GM19035 (cell line): ENCODE results near the gene CDH24.
A peak's percentile ranks its signal among the peaks of the same experiment; 100 is the strongest.

Experiments
- ATAC-seq: cut with Tn5 transposase; IDR thresholded peaks from one replicate; pipeline ENCODE4 v1.9.1; 2021; ENCODE audit not compliant: unreplicated experiment

CDH24 gene

GRCh38 chr14:23066855-23067744, 9.8 kb upstream of the CDH24 start:
- no peak for ATAC-seq

DNA sequence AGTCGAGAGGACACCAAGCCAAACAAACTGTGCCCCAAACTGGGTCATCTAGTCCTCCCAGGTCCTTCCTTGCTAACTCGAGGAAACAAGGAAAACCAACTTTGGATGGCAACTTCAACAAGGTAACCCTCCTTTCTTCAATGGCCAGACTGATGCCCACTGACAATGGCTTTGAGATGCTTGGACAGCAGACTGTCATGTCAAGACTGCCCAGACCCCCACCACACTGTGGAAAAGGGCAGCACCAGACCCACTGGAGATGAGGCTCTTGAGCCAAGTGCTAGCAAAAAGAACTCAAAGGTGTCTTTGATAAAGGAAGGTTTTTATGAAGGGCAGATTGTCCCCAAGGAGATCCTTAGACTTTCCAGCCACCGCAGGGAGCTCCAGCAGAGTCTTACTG, 9.0 kb upstream of the CDH24 start:
- ATAC-seq: no peak

- no peak for ATAC-seq
Observed at GRCh38 chr14:23063601-23064000, 6.3 kb upstream of the CDH24 start.

DNA sequence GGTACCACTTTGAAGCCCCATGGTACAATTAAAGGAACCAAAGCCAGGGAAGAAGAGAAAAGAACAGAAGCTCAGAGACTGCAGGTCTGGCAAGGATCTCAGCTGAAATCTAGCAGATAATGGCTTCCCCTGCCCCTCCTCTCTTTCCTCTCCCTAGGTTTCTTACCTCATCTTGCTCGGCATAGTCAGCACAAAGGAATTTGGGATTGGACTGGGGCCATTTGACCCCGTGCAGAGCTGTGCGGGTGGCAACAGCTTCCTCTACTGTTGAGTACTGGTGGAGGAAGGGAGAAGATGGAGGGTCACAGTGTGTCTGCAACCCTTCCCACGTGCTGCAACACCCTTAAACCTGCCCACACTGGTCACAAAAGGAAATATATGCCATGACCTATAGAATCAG, 4.7 kb upstream of the CDH24 start:
- no peak for ATAC-seq

GRCh38 chr14:23060536-23061260, 3.4 kb upstream of the CDH24 start:
- no peak for ATAC-seq

- ATAC-seq: no peak
Observed at GRCh38 chr14:23058654-23059504, 1.6 kb upstream of the CDH24 start.

- peak; percentile 72 for ATAC-seq
Observed at GRCh38 chr14:23057757-23058653, 685 bp upstream of the CDH24 start.

DNA sequence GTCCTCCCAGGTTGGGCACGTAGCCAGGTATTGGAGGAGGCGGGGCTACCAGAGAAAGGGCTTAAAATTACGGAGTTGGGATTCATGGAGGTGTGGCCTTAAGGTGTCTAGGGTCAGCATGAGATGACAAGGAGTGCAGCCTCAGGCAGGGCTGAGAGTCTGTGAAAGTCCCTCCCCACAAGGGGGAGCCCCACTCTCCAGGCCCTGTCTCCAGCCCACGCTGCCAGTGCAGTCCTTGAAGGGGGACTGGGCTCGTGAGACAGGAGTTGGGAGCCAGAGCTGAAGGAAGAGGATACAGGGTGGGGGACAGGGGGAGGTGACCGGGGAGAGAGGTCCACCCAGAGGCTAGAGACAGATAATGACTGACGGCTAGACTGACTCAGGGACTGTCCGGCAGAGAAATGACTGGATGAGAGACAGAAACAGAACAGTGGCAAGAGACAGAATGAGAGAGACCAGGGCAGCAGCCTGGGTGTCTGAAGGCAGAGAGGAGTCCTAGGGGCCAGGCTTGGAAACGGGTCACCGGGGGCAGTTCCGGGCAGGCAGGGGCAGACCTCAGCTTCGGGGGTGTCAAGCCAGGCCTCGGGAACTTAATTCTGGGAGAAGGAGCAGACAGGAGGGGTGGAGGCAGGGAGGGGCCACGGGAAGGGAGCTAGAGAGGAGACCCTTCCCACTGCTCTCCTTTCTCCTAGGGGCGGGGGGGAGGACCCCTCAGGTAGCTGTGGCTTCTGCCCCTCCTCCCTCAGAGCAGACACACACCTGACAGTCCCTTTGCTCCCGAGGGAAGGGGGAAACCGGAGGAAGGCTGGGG, 970 bp downstream of the CDH24 start:
- peak; percentile 60 for ATAC-seq

DNA sequence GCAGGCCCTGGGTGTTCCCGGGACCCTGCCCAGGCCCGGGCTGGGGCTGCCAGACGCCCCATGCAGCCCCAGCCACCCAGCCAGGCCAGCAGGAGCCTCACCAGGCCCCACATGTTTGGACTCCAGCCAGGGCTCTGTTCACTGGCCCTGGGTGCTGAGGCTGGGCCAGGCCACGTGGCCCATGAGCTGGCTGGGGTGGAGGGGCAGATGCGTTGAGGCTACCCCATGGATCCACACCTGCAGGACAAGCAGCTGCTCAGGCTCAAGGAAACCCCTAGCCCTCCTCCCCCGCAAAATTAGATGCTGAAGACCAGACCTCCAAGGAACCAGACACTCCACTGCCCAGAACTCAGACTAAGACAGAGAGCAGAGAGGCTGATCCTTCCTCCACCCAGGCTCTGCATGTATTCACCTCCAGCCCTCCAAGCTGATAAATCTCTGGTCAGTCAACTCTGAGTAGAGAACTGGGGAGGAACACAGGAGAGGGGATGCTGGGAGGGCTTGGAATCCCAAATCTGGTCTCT, 1.6 kb downstream of the CDH24 start:
- no peak for ATAC-seq

DNA sequence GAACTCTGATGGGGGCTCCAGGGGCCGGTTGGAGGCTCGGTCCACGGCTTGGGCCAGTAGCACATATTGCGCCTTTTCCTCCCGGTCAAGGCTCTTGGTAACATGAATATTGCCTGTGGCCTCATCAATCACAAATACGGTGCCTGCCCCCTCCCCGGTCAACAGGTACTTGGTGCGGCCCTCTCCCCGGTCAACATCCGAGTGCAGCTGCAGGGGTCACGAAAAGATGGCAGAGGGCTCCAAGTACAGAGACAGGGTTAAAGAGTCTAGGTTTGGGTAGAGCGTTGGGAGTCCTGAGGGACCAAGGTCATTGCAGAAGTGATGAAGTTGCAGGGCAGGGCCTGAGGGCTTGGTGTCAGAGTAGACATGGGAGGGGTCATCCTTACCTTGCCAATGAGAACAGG, 2.2 kb downstream of the CDH24 start:
- no peak for ATAC-seq

- ATAC-seq: no peak
Observed at GRCh38 chr14:23054000-23054811, 3.1 kb downstream of the CDH24 start.

GRCh38 chr14:23053426-23053825, 3.9 kb downstream of the CDH24 start:
- no peak for ATAC-seq

DNA sequence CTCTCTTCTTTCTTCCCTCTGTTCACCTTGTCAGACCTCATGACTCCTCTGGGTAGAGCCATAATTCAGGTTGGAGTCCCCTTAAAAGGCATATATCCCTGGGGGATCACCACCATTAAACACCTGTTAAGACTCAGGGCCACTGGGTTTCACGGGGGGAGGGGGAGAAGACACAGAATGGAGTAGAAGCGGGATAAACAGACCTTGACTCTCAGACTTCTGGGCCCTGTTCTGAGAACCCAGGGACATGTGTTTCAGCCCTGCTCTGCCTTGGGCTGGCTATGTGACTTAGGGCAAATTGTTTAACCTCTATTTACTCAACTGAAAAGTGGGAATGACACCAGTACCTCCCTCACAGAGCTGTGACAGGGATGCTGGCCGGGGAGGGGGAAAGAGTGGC, 4.6 kb downstream of the CDH24 start:
- ATAC-seq: no peak

GRCh38 chr14:23052182-23052623, 5.1 kb downstream of the CDH24 start:
- no peak for ATAC-seq

DNA sequence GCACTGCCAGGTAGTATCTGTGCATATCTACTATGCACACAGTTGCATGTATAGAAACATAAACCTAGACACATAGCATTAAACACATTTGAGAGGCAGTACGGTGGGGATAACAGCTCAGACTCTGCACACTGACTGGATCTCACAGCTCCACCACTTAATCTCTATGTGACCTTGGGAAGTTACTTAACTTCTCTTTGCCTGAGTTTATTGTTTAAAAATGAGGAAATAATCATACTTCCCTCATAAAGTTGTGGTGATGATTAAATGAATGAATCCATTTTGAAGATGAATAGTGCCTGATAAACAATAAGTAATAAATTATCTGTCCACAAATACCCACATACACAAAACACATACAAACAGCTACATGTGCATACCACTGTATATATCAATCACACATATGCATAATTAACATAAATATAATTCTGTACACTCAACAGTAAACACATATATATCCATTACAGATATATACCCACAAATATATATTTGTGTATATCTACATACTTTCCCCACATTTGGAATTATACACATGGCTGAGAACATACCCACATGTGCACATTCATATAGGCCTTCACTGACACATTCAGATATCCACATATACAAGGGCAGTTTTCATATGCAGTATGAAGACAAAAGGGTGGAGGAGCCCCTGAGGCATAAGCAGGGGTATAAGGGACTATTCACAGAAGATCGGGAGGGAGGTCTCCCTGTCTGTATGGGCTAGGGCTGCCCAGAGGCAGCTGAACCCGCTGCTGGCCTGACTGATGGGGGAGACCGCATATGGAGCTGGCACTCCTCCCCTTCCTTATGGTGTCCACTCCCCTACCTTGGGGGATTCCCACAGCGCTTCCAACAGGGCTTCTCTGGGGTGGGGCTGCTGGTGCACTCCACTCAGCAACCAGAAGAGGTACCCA, 5.9 kb downstream of the CDH24 start:
- ATAC-seq: no peak

- ATAC-seq: no peak
Observed at GRCh38 chr14:23049011-23049410, 8.3 kb downstream of the CDH24 start.
